Mammary epithelial cell (primary cell): ENCODE data around the gene ATXN7L3B.

Experiments used
- CTCF ChIP-seq, 2 donors: IDR thresholded peaks in 1 of 2; conservative IDR thresholded peaks in 1 of 2; 2 replicates each; pipeline ENCODE4 v1.5.1; 2011 to 2012; ENCODE audit warnings: inconsistent platforms in 2 of 2, low read length in 2 of 2, mild to moderate bottlenecking in 2 of 2, control low read depth in 1 of 2, low read depth in 1 of 2; ENCODE audit not compliant: insufficient read depth in 1 of 2; ENCODE audit errors: extremely low read depth in 1 of 2
- EZH2 ChIP-seq: IDR thresholded peaks from 2 replicates; pipeline ENCODE4 v1.6.1; 2012; ENCODE audit warnings: low read length, inconsistent platforms, borderline replicate concordance

DNA sequence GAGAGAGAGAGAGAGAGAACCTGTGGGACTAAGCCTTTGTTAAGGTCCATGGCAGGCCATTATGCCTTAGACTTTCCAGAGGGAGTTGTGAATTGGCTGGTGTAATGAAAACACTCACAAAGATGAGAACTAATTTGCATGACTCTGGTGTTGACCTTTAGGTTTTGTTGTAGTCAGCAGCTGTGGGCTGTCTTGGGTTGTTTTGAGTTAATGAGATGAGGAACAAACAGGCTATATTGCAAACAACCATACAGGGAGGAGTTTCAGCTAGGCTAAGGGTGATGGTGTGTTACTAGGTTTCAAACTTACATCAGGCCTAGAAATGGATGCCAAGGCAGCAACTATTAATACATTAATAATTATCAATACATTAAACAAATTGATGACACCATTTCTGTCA lies 26.3 kb downstream of the ATXN7L3B start:
- TF ChIP-seq CTCF (conservative IDR thresholded peaks at IDR 0.05 in 1 of 2, IDR thresholded peaks at IDR 0.05 in 1 of 2; ENCODE audit: extremely low read depth in 1 of 2, insufficient read depth in 1 of 2, low read depth in 1 of 2, low read length in 2 of 2) (no peak), EZH2 (no peak)
